WTC11 (cell line): ENCODE data around the gene C3orf33.

Experiments
- CREM ChIP-seq: sonication (generic); formaldehyde crosslinking; IDR thresholded peaks from 2 replicates; pipeline ENCODE4 v1.8.1; 2022; ENCODE audit warnings: mild to moderate bottlenecking, missing genetic modification reagents, moderate library complexity
- ESRRA ChIP-seq: sonication (generic); formaldehyde crosslinking; IDR thresholded peaks from 2 replicates; pipeline ENCODE4 v1.8.1; 2022; ENCODE audit warnings: mild to moderate bottlenecking, missing genetic modification reagents, borderline replicate concordance
- NR2C2 ChIP-seq: sonication (generic); formaldehyde crosslinking; IDR thresholded peaks from 2 replicates; pipeline ENCODE4 v1.8.0; 2022; ENCODE audit warnings: mild to moderate bottlenecking, missing genetic modification reagents
- SMAD3 ChIP-seq: sonication (generic); formaldehyde crosslinking; IDR thresholded peaks from 2 replicates; pipeline ENCODE4 v1.8.0; 2022; ENCODE audit warnings: missing genetic modification reagents, mild to moderate bottlenecking, borderline replicate concordance
- TCF7 ChIP-seq: sonication (generic); formaldehyde crosslinking; IDR thresholded peaks from 2 replicates; pipeline ENCODE4 v1.8.0; 2022; ENCODE audit warnings: mild to moderate bottlenecking, low read depth, missing genetic modification reagents, moderate library complexity
- TEAD4 ChIP-seq: sonication (generic); formaldehyde crosslinking; IDR thresholded peaks from 2 replicates; pipeline ENCODE4 v1.8.0; 2022; ENCODE audit warnings: mild to moderate bottlenecking, missing genetic modification reagents
- ZNF121 ChIP-seq: sonication (generic); formaldehyde crosslinking; IDR thresholded peaks from 2 replicates; pipeline ENCODE4 v1.8.0; 2023; ENCODE audit warnings: missing genetic modification reagents
- ZNF396 ChIP-seq: fragments of 250-450 bp; sonication (Bioruptor Pico); IDR thresholded peaks from 2 replicates; pipeline ENCODE4 v1.8.0; 2021; ENCODE audit warnings: mild to moderate bottlenecking, moderate library complexity, borderline replicate concordance
- ZNF512 ChIP-seq: sonication (generic); formaldehyde crosslinking; IDR thresholded peaks from 2 replicates; pipeline ENCODE4 v1.8.1; 2022; ENCODE audit warnings: missing genetic modification reagents, borderline replicate concordance
- TF ChIP-seq, protein P1 (sequence below): fragments of 200-600 bp; IDR thresholded peaks from 2 replicates; pipeline ENCODE4 v1.8.0; 2022; ENCODE audit warnings: antibody characterized with exemption

DNA sequence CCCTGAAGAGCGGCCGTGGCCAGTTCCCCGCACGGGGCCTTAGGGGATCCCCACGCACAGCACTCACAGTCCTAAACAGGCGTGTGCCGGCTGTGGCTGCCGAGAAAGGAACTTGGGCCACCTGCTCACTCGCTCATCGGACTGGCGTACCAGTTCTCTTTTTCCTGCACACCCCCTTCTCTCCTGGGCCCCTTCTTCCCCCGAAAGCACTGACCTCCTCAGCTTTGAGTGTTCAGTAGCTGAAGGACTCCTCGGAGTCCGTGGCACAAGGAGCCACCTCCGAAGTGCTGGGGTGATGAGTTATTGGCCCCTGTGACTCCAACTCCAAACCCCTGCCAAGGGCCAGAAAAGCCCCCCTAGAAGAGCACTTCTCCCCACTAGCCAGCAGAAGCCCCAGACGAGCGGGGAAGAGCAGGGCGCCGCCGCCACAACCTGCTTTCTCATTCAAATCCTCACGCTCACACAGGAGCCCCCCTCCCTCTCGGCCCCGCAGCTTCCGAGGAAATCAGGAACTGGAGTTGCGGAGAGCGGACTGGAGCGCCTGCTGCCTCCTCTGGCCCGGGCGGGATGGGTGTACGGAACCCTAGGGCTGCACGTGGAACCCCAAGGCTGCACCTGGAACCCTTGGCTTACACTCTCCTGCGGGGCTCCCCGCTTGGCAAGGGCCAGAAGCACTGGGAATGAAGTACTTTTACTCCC, 61.3 kb downstream of the C3orf33 start, which contains the start of gene PLCH1:
- no peak for TF ChIP-seq SMAD3 (CRISPR knock-in tag)
- 0 out of 2 replicates have a peak, but pooled peaks have one; percentile 56 for TF ChIP-seq ZNF396 (CRISPR knock-in tag)
- TF ChIP-seq NR2C2 = no peak
- TF ChIP-seq TEAD4 (CRISPR knock-in tag) = no peak
- TF ChIP-seq, protein P1, sequence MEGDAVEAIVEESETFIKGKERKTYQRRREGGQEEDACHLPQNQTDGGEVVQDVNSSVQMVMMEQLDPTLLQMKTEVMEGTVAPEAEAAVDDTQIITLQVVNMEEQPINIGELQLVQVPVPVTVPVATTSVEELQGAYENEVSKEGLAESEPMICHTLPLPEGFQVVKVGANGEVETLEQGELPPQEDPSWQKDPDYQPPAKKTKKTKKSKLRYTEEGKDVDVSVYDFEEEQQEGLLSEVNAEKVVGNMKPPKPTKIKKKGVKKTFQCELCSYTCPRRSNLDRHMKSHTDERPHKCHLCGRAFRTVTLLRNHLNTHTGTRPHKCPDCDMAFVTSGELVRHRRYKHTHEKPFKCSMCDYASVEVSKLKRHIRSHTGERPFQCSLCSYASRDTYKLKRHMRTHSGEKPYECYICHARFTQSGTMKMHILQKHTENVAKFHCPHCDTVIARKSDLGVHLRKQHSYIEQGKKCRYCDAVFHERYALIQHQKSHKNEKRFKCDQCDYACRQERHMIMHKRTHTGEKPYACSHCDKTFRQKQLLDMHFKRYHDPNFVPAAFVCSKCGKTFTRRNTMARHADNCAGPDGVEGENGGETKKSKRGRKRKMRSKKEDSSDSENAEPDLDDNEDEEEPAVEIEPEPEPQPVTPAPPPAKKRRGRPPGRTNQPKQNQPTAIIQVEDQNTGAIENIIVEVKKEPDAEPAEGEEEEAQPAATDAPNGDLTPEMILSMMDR = no peak
- TF ChIP-seq TCF7 (CRISPR knock-in tag) = no peak
- no peak for TF ChIP-seq ESRRA (CRISPR knock-in tag)
- TF ChIP-seq ZNF512 (CRISPR knock-in tag) = no peak
- no peak for TF ChIP-seq ZNF121
- no peak for TF ChIP-seq CREM
